Measurements from ENCODE around the gene SCN3B.
A peak's percentile ranks its signal among the peaks of the same experiment; 100 is the strongest.

SCN3B gene

DNA sequence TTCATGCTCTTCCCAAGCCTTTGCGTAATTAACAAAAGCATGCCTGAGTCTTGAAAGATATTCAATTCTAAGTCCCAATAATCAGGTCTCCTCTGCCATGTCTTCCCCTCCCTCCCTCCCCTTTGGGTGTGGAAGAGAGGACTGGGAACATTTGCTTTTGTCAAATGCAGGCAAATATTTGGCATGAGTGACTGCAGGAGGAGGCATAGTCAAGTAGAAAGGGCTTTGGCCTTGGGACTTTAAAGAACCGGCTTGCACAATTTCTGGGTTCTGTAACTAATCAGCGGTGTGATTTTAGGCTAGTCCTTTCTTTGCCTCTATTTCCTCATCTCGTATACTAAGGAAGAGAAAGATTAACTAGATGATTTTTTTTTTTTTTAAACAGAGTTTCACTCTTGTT is 59.5 kb downstream of the SCN3B start:
- no peak for DNase-seq

DNA sequence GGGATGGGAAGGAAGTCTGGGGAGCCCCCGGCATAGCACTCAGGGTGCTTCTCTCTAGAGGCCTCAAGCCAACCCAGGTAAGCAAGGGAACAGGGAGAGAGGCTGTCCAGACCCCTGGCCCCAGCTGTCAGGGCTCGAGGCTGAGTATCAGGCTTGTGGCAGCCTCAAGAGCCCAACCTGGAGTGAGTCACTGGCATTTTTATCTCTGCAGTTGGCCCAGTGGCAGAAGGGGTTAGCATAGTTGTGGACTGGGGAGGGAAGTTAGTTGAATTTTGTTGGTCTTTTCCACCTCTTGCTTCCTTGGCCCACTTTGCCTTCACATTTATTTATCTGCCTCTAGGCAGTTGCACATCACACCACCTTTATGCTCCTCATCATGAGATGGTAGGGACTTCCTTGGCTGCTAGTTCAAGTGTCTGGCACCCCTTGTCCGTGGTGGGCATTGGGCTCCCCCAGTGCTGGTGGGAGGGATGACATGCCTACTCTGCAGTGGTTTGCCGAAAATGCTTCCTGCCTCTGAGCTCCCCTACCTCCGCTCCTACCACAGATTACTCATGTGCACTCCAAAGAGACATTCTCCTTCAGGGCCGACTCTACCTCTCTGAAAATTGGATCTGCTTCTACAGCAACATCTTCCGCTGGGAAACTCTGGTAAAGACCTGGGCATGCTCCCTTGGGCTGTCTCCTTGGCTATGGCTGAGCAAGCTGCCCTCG is 60.1 kb downstream of the SCN3B start:
- no peak for DNase-seq

DNA sequence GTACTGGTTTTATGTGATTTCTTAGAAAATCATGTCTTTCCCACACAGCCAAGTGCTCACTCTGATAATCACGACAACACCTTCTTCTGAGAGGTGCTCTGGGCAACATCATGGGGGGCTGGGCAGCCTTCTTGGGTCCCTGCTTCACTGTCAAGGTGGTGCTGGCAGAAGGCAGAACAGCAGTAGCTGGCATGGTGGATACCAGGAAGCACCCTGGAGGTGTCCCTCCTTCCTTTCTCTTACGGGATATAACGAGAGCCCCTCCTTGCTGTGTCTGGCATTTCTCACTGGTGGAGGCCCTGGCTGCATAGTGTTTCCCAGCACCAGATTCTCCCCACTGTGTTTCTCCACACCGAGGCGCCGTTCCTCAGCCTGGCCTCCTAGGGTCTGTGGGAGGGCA is 60.9 kb downstream of the SCN3B start:
- no peak for DNase-seq

GRCh38 chr11:123590296-123590912 is 64.0 kb downstream of the SCN3B start:
- no peak for DNase-seq

- DNase-seq = no peak
Observed at GRCh38 chr11:123588864-123589262, 65.6 kb downstream of the SCN3B start.

DNA sequence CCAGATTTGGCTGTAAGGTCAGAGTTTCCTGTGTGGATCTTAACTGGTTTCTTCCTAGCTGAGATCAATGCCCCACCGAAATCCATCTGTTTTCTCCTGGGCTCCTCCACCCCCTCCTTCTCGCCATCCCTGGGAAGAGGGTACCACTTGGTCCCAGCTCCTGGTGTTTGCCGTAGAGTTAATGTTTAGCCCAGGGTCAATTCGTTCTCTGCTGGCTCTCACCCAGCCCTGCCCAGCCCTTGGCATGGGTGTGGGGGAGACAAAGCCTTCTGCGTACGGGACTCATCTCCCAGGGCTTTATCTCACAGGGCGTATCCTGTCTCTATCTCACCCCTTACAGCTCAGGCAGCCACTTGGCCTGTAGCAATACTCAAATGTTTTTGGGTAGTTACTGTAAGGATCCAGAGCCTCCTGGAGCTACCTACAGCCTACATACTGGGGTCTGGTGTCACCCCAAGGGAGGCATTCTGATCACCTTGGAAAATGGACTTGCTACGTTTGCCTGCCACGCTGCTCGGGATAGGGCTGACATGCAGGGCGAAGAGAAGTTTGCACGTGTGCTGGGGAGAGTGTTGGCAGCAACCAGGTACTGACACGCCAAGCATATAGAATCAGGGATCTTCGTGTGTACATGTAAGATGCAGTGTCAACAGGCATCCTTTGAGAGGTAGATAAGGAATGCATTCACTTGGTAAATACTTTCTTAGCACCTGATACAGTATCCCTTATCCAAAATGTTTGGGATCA is 66.1 kb downstream of the SCN3B start:
- no peak for DNase-seq

DNA sequence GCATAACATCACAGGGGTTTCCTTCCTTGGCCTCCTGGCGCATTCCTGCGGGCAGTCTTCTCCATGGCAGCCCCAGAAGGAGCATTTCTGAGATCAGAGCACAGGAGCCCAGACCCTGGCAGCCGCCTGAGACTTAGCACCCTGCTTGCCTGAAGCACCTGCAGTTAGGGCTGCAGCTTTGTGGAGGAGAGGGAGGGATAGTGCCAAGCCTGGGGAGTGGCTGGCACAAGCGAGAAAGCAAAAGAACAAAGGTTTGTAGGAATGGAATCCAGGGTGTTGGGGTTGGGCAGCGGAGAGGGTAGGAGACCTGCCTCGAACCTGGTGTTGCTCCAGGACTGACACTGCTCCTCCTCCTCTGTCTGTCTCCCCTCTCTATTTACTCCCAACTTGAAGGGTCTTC is 66.9 kb downstream of the SCN3B start:
- no peak for DNase-seq

DNA sequence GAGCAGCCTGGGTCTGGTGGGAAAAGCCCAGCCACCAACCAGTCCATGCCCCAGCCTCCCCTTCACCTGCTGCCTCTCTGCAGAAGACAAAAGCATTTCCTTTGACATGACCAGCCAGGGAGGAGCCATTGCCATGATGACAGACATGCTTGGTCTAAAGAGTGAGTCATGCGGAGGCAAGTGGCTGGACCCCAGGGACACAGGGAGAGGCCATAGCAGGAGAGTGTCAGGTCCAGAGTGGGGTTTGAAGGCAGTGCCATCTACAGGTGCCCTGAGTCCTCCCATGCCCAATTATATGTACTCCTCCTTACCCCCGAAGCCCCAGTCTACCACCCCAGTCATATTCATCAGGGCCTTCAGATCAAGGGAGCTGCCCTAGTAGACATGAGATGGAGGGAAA is 67.4 kb downstream of the SCN3B start:
- no peak for DNase-seq

DNA sequence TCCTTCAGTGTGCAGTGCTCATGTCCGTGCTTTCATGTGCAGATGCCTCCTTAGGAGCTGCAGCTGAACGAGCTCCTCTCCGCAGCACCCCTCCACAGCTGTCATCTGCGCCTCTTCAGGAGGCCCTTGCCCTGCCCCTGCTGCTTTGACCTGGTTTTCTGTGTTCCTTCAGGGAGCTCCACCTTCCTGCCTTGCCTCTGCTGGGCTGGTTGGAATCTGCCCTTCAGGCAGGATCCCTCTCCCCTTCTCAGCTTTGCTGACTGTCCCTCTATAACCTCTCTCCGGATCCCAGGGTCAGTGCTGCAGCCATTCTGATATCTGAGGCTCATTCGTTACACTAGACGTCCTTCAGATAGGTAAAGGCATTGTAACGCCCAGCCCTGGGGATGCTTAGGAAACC is 67.9 kb downstream of the SCN3B start:
- no peak for DNase-seq

GRCh38 chr11:123585706-123586105 is 68.7 kb downstream of the SCN3B start:
- no peak for DNase-seq

- no peak for DNase-seq
Observed at GRCh38 chr11:123585206-123585605, 69.2 kb downstream of the SCN3B start.

GRCh38 chr11:123584737-123585136 is 69.7 kb downstream of the SCN3B start:
- DNase-seq = no peak

- DNase-seq = no peak
Observed at GRCh38 chr11:123584186-123584585, 70.2 kb downstream of the SCN3B start.

GRCh38 chr11:123582992-123583504 is 71.4 kb downstream of the SCN3B start:
- no peak for DNase-seq

DNA sequence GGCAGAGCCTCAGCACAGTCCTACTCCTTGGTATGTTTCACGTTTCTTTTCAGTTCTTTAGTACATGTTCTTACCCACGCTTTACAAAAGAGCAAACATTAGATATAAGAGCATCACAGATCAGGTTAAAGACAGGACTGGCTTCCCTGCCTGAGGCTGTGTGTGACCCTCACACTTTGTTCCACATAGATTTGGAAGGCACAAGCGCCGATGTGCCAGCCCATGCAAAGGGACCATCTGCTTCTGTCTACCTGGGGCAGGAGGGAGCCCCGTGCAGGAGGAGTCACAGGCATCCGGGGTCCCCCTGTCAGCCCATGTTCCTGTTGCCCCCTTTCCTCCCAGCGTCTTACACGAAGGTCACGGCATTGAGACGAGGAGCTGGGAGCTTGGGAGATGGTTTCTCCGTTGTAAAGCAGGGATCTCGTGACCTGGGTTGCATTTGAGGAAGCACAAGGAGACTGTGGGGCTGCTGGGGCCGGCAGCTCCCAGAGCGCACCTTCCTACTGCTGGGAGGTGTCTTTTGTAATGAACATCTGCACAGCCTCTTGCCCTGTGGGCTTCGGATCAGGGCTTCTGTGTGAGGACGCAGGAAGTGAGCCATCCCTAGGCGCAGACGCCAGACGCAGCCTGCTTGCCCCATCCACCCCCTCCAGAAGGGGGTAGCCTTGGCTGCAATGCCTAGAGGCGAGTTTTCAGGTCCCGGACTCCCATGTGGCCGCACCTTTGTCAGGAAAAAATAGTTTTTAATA is 72.6 kb downstream of the SCN3B start:
- DNase-seq = no peak

DNA sequence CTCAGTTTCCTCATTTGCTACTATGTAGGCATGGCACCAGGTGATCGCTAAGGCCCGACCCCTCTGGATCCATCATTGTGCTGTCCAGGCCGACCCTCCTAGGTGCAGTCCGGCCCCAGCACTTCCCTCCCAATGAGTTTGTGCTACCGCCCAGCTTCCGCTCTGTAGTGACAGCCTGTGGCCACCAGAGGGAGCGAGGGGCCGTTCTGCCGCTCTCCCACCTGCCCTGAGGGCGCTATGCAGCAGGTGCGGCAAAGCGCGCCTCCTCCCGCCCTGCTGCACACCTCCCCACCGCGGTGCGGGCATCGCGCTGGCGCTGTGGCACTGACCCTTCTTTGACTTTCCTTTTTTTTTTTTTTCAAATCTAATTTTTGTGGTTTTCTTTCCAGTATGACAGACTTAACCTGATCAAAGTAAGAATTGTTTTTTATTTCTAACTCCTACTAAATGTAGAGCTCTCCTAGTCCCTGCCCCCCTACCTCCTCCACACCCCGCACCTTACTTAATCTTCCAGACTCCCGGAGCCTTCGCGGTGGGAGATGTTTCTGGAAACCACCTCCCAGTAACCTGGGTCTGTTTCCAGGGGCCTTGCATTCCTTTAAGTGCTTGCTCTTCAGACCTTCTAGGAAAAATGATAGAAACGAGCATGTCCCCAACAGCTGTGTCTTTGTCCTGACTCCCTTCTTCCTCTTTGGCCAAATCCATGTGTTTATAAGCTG is 73.7 kb downstream of the SCN3B start:
- peak; percentile 70 for DNase-seq

DNA sequence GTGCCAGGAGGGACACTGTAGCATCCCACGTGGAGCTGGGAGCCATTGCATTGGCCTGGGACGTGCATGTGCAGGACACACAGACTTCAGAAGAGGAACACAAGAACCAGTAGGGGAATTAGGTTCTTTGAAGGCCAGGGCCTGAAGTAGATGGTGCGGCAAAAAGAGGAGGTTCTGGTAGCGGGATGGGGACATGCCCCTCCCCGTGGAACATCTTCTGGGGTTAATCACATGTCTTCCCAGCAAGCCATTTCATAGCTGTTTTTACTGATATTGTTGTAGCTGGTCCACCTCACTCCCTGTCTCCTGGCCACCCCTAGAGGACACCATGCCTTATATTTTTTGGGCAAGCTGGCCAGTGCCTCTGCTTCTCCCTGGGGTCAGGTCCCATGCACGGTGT is 74.3 kb downstream of the SCN3B start:
- no peak for DNase-seq

GRCh38 chr11:123579482-123579812 is 75.0 kb downstream of the SCN3B start:
- DNase-seq = no peak

All from activated naive CD4-positive, alpha-beta T cell treated with anti-CD3 and anti-CD28 coated beads, Interleukin-2, amount 50 U/mL, for 16 hours (primary cell).